ENCODE measurements around the gene ZBTB7C.

GRCh38 chr18:47995654-47996053, 413.5 kb downstream of the ZBTB7C start:
- no peak for TF ChIP-seq EZH2 (IDR thresholded peaks at IDR 0.05; ENCODE audit: borderline replicate concordance, low read depth, low read length, poor library complexity, severe bottlenecking)
- no peak for TF ChIP-seq CTCF (conservative IDR thresholded peaks at IDR 0.05; ENCODE audit: low read depth, low read length)
